Measurements from ENCODE around the gene DDX19B.

DNA sequence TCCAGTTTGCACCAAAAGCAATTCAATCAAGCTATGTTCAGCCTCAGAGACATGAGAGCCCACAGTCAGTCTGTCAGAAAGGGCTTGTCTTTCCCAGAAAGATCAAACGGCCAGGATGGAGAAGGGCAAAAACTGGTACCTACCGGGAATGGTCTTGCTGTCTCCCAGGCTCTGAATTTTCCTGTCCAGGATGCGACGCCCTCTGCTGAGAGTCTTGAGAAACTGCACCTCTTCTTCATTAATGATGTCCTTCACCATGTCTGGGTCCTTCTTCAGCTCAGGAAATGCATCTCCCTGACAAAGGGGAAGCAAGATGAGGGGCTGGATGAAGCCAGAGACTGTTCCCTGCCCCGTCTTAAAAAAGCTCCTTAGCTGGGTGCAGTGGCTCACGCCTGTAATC is 31.5 kb upstream of the DDX19B start:
- TF ChIP-seq EP300 (IDR thresholded peaks at IDR 0.05; ENCODE audit: borderline replicate concordance) (no peak), CREB1 (IDR thresholded peaks at IDR 0.05; ENCODE audit: low read depth) (no peak)
- TF ChIP-seq, protein P1, sequence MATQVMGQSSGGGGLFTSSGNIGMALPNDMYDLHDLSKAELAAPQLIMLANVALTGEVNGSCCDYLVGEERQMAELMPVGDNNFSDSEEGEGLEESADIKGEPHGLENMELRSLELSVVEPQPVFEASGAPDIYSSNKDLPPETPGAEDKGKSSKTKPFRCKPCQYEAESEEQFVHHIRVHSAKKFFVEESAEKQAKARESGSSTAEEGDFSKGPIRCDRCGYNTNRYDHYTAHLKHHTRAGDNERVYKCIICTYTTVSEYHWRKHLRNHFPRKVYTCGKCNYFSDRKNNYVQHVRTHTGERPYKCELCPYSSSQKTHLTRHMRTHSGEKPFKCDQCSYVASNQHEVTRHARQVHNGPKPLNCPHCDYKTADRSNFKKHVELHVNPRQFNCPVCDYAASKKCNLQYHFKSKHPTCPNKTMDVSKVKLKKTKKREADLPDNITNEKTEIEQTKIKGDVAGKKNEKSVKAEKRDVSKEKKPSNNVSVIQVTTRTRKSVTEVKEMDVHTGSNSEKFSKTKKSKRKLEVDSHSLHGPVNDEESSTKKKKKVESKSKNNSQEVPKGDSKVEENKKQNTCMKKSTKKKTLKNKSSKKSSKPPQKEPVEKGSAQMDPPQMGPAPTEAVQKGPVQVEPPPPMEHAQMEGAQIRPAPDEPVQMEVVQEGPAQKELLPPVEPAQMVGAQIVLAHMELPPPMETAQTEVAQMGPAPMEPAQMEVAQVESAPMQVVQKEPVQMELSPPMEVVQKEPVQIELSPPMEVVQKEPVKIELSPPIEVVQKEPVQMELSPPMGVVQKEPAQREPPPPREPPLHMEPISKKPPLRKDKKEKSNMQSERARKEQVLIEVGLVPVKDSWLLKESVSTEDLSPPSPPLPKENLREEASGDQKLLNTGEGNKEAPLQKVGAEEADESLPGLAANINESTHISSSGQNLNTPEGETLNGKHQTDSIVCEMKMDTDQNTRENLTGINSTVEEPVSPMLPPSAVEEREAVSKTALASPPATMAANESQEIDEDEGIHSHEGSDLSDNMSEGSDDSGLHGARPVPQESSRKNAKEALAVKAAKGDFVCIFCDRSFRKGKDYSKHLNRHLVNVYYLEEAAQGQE (IDR thresholded peaks at IDR 0.05; ENCODE audit: low read depth): no peak
